LNCaP clone FGC (cell line): ENCODE measurements around the gene ADAMTS19.

Experiments used
- DNase-seq: peaks from one replicate; pipeline ENCODE4 v3.0.0-alpha.2; 2011; ENCODE audit warnings: low read depth
- H3K4me3 ChIP-seq: 2 replicates; pipeline ENCODE4 v1.5.1; 2011; ENCODE audit warnings: mild to moderate bottlenecking, low read depth, low read length, control low read depth
- CTCF ChIP-seq: IDR thresholded peaks from 2 replicates; pipeline ENCODE4 v1.5.1; 2012; ENCODE audit warnings: mild to moderate bottlenecking; ENCODE audit not compliant: control insufficient read depth, insufficient read depth; ENCODE audit errors: extremely low read depth

The ADAMTS19 gene

GRCh38 chr5:129465776-129466344 lies 5.8 kb downstream of the ADAMTS19 start:
- H3K4me3 ChIP-seq, result no peak overlapping the region
- no peak for TF ChIP-seq CTCF
- DNase-seq, result no peak

- no peak for DNase-seq
- no peak overlapping the region for H3K4me3 ChIP-seq
- no peak for TF ChIP-seq CTCF
These were observed 14.4 kb downstream of the ADAMTS19 start for GRCh38 chr5:129474544-129474943.

GRCh38 chr5:129476751-129477150 lies 16.7 kb downstream of the ADAMTS19 start:
- H3K4me3 ChIP-seq, result no peak overlapping the region
- no peak for TF ChIP-seq CTCF
- no peak for DNase-seq

GRCh38 chr5:129477532-129477931 lies 17.4 kb downstream of the ADAMTS19 start:
- no peak for TF ChIP-seq CTCF
- DNase-seq, result no peak
- no peak overlapping the region for H3K4me3 ChIP-seq

GRCh38 chr5:129481161-129481560 lies 21.1 kb downstream of the ADAMTS19 start:
- no peak overlapping the region for H3K4me3 ChIP-seq
- DNase-seq, result no peak
- no peak for TF ChIP-seq CTCF

GRCh38 chr5:129496421-129496820 lies 36.3 kb downstream of the ADAMTS19 start:
- no peak overlapping the region for H3K4me3 ChIP-seq
- no peak for TF ChIP-seq CTCF
- no peak for DNase-seq

GRCh38 chr5:129496864-129497595 lies 36.9 kb downstream of the ADAMTS19 start:
- no peak for TF ChIP-seq CTCF
- no peak for DNase-seq
- H3K4me3 ChIP-seq, result no peak overlapping the region
